HUES64 (cell line): ENCODE results near the gene STYXL2.

Experiments used
- H3K27ac ChIP-seq: 2 replicates; pipeline ENCODE4 v1.7.0; 2013; ENCODE audit warnings: low read depth, low read length, inconsistent platforms
- H3K27me3 ChIP-seq: 2 replicates; pipeline ENCODE4 v1.6.1; 2013; ENCODE audit warnings: mild to moderate bottlenecking, low read length; ENCODE audit not compliant: insufficient read depth
- H3K36me3 ChIP-seq: 2 replicates; pipeline ENCODE4 v1.6.1; 2013; ENCODE audit warnings: mild to moderate bottlenecking, low read length; ENCODE audit not compliant: insufficient read depth
- H3K4me1 ChIP-seq: 2 replicates; pipeline ENCODE4 v1.6.1; 2013; ENCODE audit warnings: mild to moderate bottlenecking, low read length, moderate library complexity; ENCODE audit not compliant: insufficient read depth
- H3K4me3 ChIP-seq: 2 replicates; pipeline ENCODE4 v1.5.1; 2013; ENCODE audit warnings: mild to moderate bottlenecking, low read length, moderate library complexity
- H3K9ac ChIP-seq: 2 replicates; pipeline ENCODE4 v1.6.1; 2013; ENCODE audit warnings: mild to moderate bottlenecking, low read depth, low read length
- H3K9me3 ChIP-seq: 2 replicates; pipeline ENCODE4 v1.6.1; 2013; ENCODE audit warnings: low read depth, low read length; ENCODE audit not compliant: insufficient read depth
- WGBS: fragments of 150-250, 120-280 bp; methylation state at CpG from one replicate; pipeline ENCODE4 v1.1.7; 2013; ENCODE audit warnings: missing lambda C conversion rate; 5-methylcytosine and 5-hydroxymethylcytosine counted together

The STYXL2 gene

DNA sequence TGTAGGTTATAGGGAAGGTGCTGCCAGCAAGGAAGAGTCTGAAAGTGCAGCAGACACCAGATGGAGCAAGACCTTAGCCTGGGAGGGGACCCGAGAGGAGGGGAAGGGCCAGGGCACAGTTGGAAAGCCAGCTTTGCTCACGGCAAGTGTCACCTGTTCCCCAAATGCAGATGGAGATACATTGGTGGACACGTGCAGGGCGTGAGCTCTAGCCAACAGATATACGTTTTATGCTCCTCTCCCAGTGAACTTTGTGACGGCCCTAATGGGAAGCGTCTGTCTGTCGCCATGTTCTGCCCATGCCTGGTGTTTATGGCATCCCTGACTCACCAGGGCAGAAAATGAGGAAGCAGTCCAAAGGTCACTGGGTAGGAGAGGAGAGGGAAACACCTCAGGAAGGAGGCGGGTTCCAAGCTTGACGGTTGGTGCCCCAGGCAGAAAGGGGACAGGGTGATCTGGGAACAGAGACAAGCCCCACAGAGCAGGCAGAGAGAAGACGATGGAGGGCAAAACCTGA is 11.3 kb upstream of the STYXL2 start:
- H3K27ac ChIP-seq, result no peak overlapping the region
- no peaks in the 10 kb centered on the region for H3K27me3 ChIP-seq
- no peak overlapping the region for H3K4me3 ChIP-seq
- no peaks in the 10 kb centered on the region for H3K4me1 ChIP-seq
- WGBS, result 87% methylated on average over 11 of the region's 11 CpGs
- no peaks in the 10 kb centered on the region for H3K36me3 ChIP-seq
- no peaks in the 10 kb centered on the region for H3K9me3 ChIP-seq
- H3K9ac ChIP-seq, result no peak overlapping the region

GRCh38 chr1:167083066-167083665 is 10.7 kb upstream of the STYXL2 start:
- Histone ChIP-seq H3K27ac (no peak overlapping the region), H3K4me1 (no peaks in the 10 kb centered on the region), H3K27me3 (no peaks in the 10 kb centered on the region), H3K9me3 (no peaks in the 10 kb centered on the region), H3K36me3 (no peaks in the 10 kb centered on the region), H3K9ac (no peak overlapping the region), H3K4me3 (no peak overlapping the region)
- WGBS, result 91% methylated on average over 4 of the region's 6 CpGs

DNA sequence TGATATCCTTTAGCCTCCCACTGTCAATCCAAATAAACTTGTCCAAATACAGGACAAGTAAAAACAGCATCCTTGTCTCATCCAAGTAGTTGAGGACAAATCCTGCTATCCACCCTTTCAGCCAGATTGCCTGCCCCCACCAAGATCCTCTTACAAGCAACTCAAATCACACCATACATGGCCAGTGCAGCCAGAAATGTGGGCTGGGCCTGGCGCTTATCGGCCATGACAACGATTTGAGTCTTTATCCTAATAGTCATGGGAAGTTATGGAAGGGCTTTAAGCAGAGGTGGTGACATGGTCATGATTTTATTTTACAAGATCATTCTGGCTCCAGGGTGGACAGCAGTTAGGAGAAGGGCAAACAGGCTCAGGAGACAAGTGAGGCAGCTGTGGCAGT is 10.0 kb upstream of the STYXL2 start:
- 100% methylated on average over 3 of the region's 3 CpGs for WGBS
- Histone ChIP-seq H3K9ac (no peak overlapping the region), H3K9me3 (no peaks in the 10 kb centered on the region), H3K27me3 (no peaks in the 10 kb centered on the region), H3K4me3 (no peak overlapping the region), H3K27ac (no peak overlapping the region), H3K4me1 (no peaks in the 10 kb centered on the region), H3K36me3 (no peaks in the 10 kb centered on the region)

DNA sequence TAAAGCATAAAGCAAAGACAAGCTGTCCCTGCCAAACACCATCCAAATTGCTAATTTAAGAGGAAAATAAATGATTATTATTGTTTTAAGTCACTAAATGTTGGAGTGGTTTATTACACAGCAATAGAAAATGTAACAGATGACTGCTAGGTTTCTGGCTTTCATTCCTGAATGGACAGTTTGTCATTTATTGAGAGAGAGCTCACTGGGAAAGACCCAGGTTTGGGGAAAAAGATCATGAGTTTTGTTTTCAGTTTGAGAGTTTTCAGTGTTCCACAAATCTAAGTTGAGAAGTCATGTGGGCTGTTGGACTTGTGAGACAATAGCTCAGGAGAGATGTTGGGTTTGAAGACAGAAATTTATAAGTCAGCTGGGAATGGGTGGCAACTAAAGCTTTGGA is 9.1 kb upstream of the STYXL2 start:
- no peak overlapping the region for H3K9ac ChIP-seq
- no peaks in the 10 kb centered on the region for H3K27me3 ChIP-seq
- no peaks in the 10 kb centered on the region for H3K4me1 ChIP-seq
- H3K36me3 ChIP-seq, result no peaks in the 10 kb centered on the region
- no peak overlapping the region for H3K27ac ChIP-seq
- H3K4me3 ChIP-seq, result no peak overlapping the region
- H3K9me3 ChIP-seq, result no peaks in the 10 kb centered on the region

- H3K4me1 ChIP-seq, result no peaks in the 10 kb centered on the region
- 90% methylated on average over 7 of the region's 7 CpGs for WGBS
- H3K9ac ChIP-seq, result no peak overlapping the region
- H3K9me3 ChIP-seq, result no peaks in the 10 kb centered on the region
- H3K36me3 ChIP-seq, result no peaks in the 10 kb centered on the region
- no peak overlapping the region for H3K4me3 ChIP-seq
- no peak overlapping the region for H3K27ac ChIP-seq
- H3K27me3 ChIP-seq, result no peaks in the 10 kb centered on the region
Observed at GRCh38 chr1:167086033-167086432, 7.8 kb upstream of the STYXL2 start.

DNA sequence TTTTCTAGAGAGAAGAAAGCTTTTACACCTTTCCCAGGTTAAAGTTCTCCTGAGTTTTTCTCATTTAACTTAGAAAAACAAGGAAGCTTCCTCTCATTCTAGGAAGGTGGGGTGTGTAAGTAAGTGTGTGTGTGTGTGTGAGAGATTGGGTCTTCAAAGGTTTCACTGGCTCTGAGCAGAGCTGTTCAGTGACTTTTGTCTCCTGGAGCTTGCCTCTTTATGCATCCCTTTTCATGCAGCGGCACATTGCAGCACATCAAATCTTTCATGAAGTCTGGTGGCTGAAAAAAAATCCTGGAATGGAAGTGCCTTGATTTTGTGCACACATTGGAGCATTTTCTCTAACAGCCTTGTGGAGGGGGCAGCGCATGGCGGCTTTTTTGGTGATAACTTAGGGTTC is 7.1 kb upstream of the STYXL2 start:
- Histone ChIP-seq H3K9me3 (no peaks in the 10 kb centered on the region), H3K9ac (no peak overlapping the region), H3K27me3 (no peaks in the 10 kb centered on the region), H3K4me1 (no peaks in the 10 kb centered on the region), H3K27ac (no peak overlapping the region), H3K36me3 (no peaks in the 10 kb centered on the region), H3K4me3 (no peak overlapping the region)
- WGBS, result 63% methylated on average over 3 of the region's 3 CpGs

DNA sequence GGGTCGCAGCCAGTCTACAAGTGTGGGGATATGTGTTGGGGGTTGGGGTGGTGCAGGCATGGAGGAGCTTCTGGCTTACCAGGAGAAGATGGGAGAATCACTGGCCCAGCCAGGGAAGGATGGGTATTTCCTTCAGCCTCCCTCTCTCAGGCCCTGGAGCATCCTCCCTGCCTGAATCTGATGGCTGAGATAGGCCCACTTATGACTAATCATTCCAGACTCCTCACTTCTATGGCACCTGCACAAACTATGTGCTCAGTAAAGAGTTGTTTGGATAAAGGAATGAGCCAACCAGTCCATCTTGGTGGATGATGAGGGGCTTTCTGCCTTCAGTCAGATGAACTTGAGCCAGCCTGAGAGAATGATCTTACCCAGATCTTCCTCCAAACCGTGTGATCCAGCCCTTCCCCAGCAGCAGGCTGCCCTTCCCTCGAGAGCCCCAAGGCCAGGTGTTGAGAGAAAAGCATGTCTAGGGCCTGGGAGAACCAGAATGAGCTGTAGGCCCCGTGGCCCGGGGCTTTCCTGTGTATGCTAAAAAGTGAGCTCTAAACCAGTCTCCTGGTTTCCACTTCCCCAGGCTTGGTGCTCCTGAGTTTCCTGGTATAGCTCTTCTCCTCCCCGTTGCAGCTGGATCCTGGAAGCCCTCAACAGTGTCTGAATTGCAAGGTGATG is 5.0 kb upstream of the STYXL2 start:
- H3K27ac ChIP-seq, result no peak overlapping the region
- WGBS, result 89% methylated on average over 6 of the region's 6 CpGs
- H3K9ac ChIP-seq, result no peak overlapping the region
- H3K9me3 ChIP-seq, result no peaks in the 10 kb centered on the region
- no peaks in the 10 kb centered on the region for H3K36me3 ChIP-seq
- no peak overlapping the region for H3K4me3 ChIP-seq
- no peaks in the 10 kb centered on the region for H3K27me3 ChIP-seq
- H3K4me1 ChIP-seq, result peaks cover 4% of the 10 kb centered on the region; the same call in 1 of the 2 replicates

GRCh38 chr1:167089939-167090313 is 3.9 kb upstream of the STYXL2 start:
- Histone ChIP-seq H3K9ac (no peak overlapping the region), H3K27me3 (no peaks in the 10 kb centered on the region), H3K9me3 (no peaks in the 10 kb centered on the region), H3K4me3 (no peak overlapping the region), H3K27ac (no peak overlapping the region), H3K36me3 (no peaks in the 10 kb centered on the region), H3K4me1 (peaks cover 11% of the 10 kb centered on the region; the same call in 1 of the 2 replicates)
- 67% methylated on average over 2 of the region's 2 CpGs for WGBS

DNA sequence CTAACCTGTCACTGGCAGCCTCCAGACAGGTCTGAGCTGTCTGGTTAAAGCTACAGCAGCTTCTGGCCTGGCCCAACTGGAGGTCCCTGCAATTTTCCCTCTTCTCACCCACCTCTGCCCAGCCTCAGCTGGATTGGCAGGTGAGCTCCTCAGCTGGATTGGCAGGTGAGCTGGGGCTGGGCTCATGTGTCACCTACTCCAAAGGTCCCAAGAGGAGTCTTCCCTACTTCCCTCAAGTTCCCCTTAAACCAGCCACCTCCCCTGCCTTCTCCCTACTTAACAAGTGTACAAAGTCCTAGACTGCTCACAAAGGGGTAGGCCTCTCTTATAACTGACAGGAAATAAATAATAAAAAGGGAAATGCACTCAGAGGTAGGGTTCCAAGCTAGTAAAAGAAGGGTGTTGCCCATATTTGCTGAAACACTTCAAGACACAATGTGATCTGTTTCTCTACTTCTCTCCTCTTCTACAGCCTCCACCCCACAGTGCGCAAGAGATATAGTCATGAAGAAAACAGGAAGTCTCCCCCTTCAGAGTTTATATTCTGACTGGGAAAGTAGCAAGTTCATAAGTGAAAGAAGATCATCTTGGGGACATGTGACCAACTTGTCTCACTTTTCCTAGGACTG is 3.4 kb upstream of the STYXL2 start, which contains the start of gene GPA33:
GPA33 (minus strand) TSS at position 64 of the 629 bp plus-strand sequence. CDS start 90 bp downstream, outside the sequence.
- no peak within 1 kb of the TSS for H3K9ac ChIP-seq
- peaks cover 11% of the 10 kb centered on the region; the same call in 1 of the 2 replicates for H3K4me1 ChIP-seq
- WGBS, result 89% methylated on average over 1 of the region's 1 CpG
- H3K4me3 ChIP-seq, result no peak within 1 kb of the TSS
- H3K9me3 ChIP-seq, result no peaks in the 10 kb centered on the region
- no peak within 1 kb of the TSS for H3K27ac ChIP-seq
- H3K27me3 ChIP-seq, result no peaks in the 10 kb centered on the region
- H3K36me3 ChIP-seq, result no peaks in the 10 kb centered on the region

DNA sequence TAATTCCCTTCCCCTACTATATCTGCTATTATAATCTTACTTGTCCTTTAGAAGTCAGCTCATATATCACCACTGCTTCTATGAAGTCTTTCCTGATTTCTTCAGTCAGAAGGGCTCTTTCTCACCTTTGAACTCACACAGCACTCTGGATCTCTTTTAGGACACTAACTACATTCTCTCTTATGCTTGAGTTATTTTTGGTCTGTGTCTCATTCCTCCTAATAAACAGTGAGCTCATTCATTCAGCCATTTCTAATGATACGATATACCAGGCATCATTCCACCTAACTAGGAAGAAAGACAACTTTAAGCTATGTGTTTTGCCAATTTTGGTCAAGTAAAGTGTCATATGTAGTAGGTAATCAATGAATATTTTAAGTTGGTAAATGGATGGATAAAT is 1.2 kb upstream of the STYXL2 start:
- H3K4me1 ChIP-seq, result peaks cover 11% of the 10 kb centered on the region; the same call in 1 of the 2 replicates
- H3K27ac ChIP-seq, result no peak overlapping the region
- no peak overlapping the region for H3K4me3 ChIP-seq
- WGBS, result 100% methylated on average over 1 of the region's 1 CpG
- H3K36me3 ChIP-seq, result no peaks in the 10 kb centered on the region
- no peaks in the 10 kb centered on the region for H3K27me3 ChIP-seq
- no peak overlapping the region for H3K9ac ChIP-seq
- H3K9me3 ChIP-seq, result no peaks in the 10 kb centered on the region

- no peak overlapping the region for H3K4me3 ChIP-seq
- H3K9ac ChIP-seq, result no peak overlapping the region
- H3K27ac ChIP-seq, result no peak overlapping the region
- no peaks in the 10 kb centered on the region for H3K9me3 ChIP-seq
- peaks cover 11% of the 10 kb centered on the region; the same call in 1 of the 2 replicates for H3K4me1 ChIP-seq
- H3K27me3 ChIP-seq, result no peaks in the 10 kb centered on the region
- no peaks in the 10 kb centered on the region for H3K36me3 ChIP-seq
- WGBS, result 88% methylated on average over 8 of the region's 8 CpGs
Observed at GRCh38 chr1:167094690-167095089, 815 bp downstream of the STYXL2 start.
